HEK293 (cell line): ENCODE measurements around the gene PDLIM1.

Experiments used
- CTCF ChIA-PET: fragments of 350-600 bp; formaldehyde crosslinking; extraction: SDS; loops from one replicate; lab custom pipeline; 2021; ENCODE audit warnings: antibody characterized with exemption; lab: Yijun Ruan, JAX
- POLR2A ChIA-PET: fragments of 300-600 bp; formaldehyde crosslinking; extraction: SDS; loops from one replicate; lab custom pipeline; 2020; ENCODE audit warnings: antibody characterized with exemption, inconsistent platforms; lab: Yijun Ruan, JAX
- H3K27ac ChIP-seq: fragments of 200-500 bp; sonication (Bioruptor generic); 2 replicates; pipeline ENCODE4 v1.5.1; 2014; ENCODE audit warnings: low read depth, low read length, control low read depth, inconsistent platforms; ENCODE audit errors: extremely low read depth
- H3K36me3 ChIP-seq, 2 experiments: fragments of 200-500 bp in 1 of 2; sonication (Bioruptor generic) in 1 of 2; 1 replicate in 1 of 2; 2 replicates in 1 of 2; pipeline ENCODE4 v1.5.1; 2014 to 2017; ENCODE audit warnings: inconsistent platforms in 2 of 2, low read length in 2 of 2; ENCODE audit not compliant: control insufficient read depth in 2 of 2, insufficient read depth in 1 of 2
- H3K4me1 ChIP-seq: fragments of 200-500 bp; sonication (Bioruptor generic); 2 replicates; pipeline ENCODE4 v1.5.1; 2014; ENCODE audit warnings: mild to moderate bottlenecking, low read length, inconsistent platforms; ENCODE audit not compliant: control insufficient read depth, insufficient read depth
- H3K4me3 ChIP-seq: 2 replicates; pipeline ENCODE4 v1.5.1; 2011; ENCODE audit warnings: low read depth, mild to moderate bottlenecking, control low read depth, low read length, moderate library complexity
- H3K9me3 ChIP-seq: fragments of 200-500 bp; sonication (Bioruptor generic); 2 replicates; pipeline ENCODE4 v1.5.1; 2014; ENCODE audit warnings: low read depth, low read length, inconsistent platforms; ENCODE audit not compliant: control insufficient read depth, insufficient read depth
- FEZF1 ChIP-seq: fragments of 450-650 bp; formaldehyde crosslinking; IDR thresholded peaks from 2 replicates; pipeline ENCODE4 v1.5.1; 2016; ENCODE audit warnings: missing biosample characterization, missing genetic modification characterization
- HOXA7 ChIP-seq: sonication (generic); formaldehyde crosslinking; IDR thresholded peaks from 2 replicates; pipeline ENCODE4 v1.8.1; 2022; ENCODE audit warnings: missing genetic modification reagents, borderline replicate concordance
- PRDM1 ChIP-seq: fragments of 450-650 bp; formaldehyde crosslinking; IDR thresholded peaks from 2 replicates; pipeline ENCODE4; 2016; ENCODE audit warnings: missing biosample characterization, missing genetic modification characterization
- SETDB1 ChIP-seq: IDR thresholded peaks from one replicate; pipeline ENCODE4 v1.6.1; 2017; ENCODE audit warnings: mild to moderate bottlenecking, low read length, moderate library complexity, mixed read lengths; ENCODE audit not compliant: insufficient read length
- SP2 ChIP-seq: fragments of 450-650 bp; formaldehyde crosslinking; IDR thresholded peaks from 2 replicates; pipeline ENCODE4 v1.5.1; 2016; ENCODE audit warnings: missing biosample characterization, missing genetic modification characterization
- ZEB2 ChIP-seq: fragments of 450-650 bp; formaldehyde crosslinking; IDR thresholded peaks from 2 replicates; pipeline ENCODE4 v1.5.1; 2016; ENCODE audit warnings: missing biosample characterization, missing genetic modification characterization
- ZNF133 ChIP-seq: fragments of 450-650 bp; formaldehyde crosslinking; IDR thresholded peaks from 2 replicates; pipeline ENCODE4 v1.5.1; 2016; ENCODE audit warnings: missing biosample characterization, missing genetic modification characterization
- ZNF157 ChIP-seq: fragments of 450-650 bp; formaldehyde crosslinking; IDR thresholded peaks from 2 replicates; pipeline ENCODE4 v1.5.1; 2016; ENCODE audit warnings: missing biosample characterization, missing genetic modification characterization
- ZNF175 ChIP-seq: fragments of 450-650 bp; formaldehyde crosslinking; IDR thresholded peaks from 2 replicates; pipeline ENCODE4 v1.5.1; 2016; ENCODE audit warnings: missing biosample characterization, missing genetic modification characterization
- ZNF239 ChIP-seq: fragments of 450-650 bp; formaldehyde crosslinking; IDR thresholded peaks from 2 replicates; pipeline ENCODE4 v1.5.1; 2016; ENCODE audit warnings: missing biosample characterization, missing genetic modification characterization
- ZNF311 ChIP-seq: fragments of 450-650 bp; formaldehyde crosslinking; IDR thresholded peaks from 2 replicates; pipeline ENCODE4 v1.5.1; 2017; ENCODE audit warnings: missing biosample characterization, missing genetic modification characterization, borderline replicate concordance
- ZNF621 ChIP-seq: fragments of 450-650 bp; formaldehyde crosslinking; IDR thresholded peaks from 2 replicates; pipeline ENCODE4 v1.5.1; 2017; ENCODE audit warnings: missing biosample characterization, missing genetic modification characterization
- ZNF654 ChIP-seq: fragments of 450-650 bp; formaldehyde crosslinking; IDR thresholded peaks from 2 replicates; pipeline ENCODE4 v1.5.1; 2016; ENCODE audit warnings: low read depth, missing biosample characterization, missing genetic modification characterization
- ZNF843 ChIP-seq: fragments of 450-650 bp; formaldehyde crosslinking; IDR thresholded peaks from 2 replicates; pipeline ENCODE4 v1.5.1; 2016; ENCODE audit warnings: missing biosample characterization, missing genetic modification characterization
- ZSCAN16 ChIP-seq: fragments of 450-650 bp; formaldehyde crosslinking; IDR thresholded peaks from 2 replicates; pipeline ENCODE4 v1.5.1; 2016; ENCODE audit warnings: missing biosample characterization, missing genetic modification characterization
- ZXDB ChIP-seq: fragments of 450-650 bp; formaldehyde crosslinking; IDR thresholded peaks from 2 replicates; pipeline ENCODE4 v1.5.1; 2016; ENCODE audit warnings: missing biosample characterization, missing genetic modification characterization
- TF ChIP-seq, protein P1 (sequence below): fragments of 450-650 bp; formaldehyde crosslinking; IDR thresholded peaks from 2 replicates; pipeline ENCODE4 v1.5.1; 2016; ENCODE audit warnings: missing biosample characterization, missing genetic modification characterization
- TF ChIP-seq, protein P2 (sequence below): fragments of 450-650 bp; formaldehyde crosslinking; IDR thresholded peaks from 2 replicates; pipeline ENCODE4 v1.5.1; 2016; ENCODE audit warnings: missing biosample characterization, missing genetic modification characterization
- TF ChIP-seq, protein P3 (sequence below): fragments of 450-650 bp; IDR thresholded peaks from 2 replicates; pipeline ENCODE4 v1.5.1; 2018; ENCODE audit warnings: missing biosample characterization, mild to moderate bottlenecking, missing genetic modification characterization
- TF ChIP-seq, protein P4 (sequence below): fragments of 450-650 bp; formaldehyde crosslinking; IDR thresholded peaks from 2 replicates; pipeline ENCODE4 v1.5.1; 2016; ENCODE audit warnings: missing biosample characterization, missing genetic modification characterization
- TF ChIP-seq, protein P5 (sequence below): fragments of 450-650 bp; formaldehyde crosslinking; IDR thresholded peaks from 2 replicates; pipeline ENCODE4 v1.5.1; 2016; ENCODE audit warnings: missing biosample characterization, missing genetic modification characterization
- TF ChIP-seq, protein P6 (sequence below): fragments of 450-650 bp; formaldehyde crosslinking; conservative IDR thresholded peaks from 2 replicates; pipeline ENCODE4 v1.5.1; 2016; ENCODE audit warnings: low read depth, missing biosample characterization, missing genetic modification characterization

PDLIM1 gene

DNA sequence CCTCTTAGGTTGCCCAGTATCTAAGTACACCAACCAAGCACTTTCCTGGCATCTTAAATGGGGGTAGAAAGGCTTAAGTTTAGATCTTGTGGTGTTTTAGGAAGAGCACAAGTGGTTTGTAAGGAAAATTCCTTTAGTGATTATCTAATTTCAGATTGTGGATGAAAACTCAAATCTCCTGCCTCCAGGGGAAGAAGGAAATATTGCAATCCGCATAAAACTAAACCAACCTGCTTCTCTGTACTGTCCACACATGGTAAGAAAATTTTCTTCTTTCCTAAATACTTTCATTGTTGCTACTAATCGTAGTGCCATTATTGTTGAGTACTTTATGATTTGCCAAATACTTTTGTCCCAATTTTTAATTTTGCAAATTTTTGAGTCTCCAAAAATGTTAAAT is 65.7 kb downstream of the PDLIM1 start:
- ChIA-PET CTCF (no interaction called here), POLR2A (no interaction called here)
- Histone ChIP-seq H3K27ac (no peak overlapping the region), H3K9me3 (no peaks in the 10 kb centered on the region), H3K4me3 (no peak overlapping the region), H3K36me3 (no peaks in the 10 kb centered on the region), H3K4me1 (no peaks in the 10 kb centered on the region)
- TF ChIP-seq, protein P1, sequence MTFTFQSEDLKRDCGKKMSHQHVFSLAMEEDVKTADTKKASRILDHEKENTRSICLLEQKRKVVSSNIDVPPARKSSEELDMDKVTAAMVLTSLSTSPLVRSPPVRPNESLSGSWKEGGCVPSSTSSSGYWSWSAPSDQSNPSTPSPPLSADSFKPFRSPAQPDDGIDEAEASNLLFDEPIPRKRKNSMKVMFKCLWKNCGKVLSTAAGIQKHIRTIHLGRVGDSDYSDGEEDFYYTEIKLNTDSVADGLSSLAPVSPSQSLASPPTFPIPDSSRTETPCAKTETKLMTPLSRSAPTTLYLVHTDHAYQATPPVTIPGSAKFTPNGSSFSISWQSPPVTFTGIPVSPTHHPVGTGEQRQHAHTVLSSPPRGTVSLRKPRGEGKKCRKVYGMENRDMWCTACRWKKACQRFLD = no peak
- TF ChIP-seq SP2 (tag by site-specific recombination) (no peak), ZEB2 (tag by site-specific recombination) (no peak), ZNF175 (tag by site-specific recombination) (no peak), ZNF157 (no peak), HOXA7 (no peak), SETDB1 (no peak), ZXDB (tag by site-specific recombination) (no peak), ZNF843 (tag by site-specific recombination) (no peak), ZSCAN16 (tag by site-specific recombination) (no peak), ZNF311 (tag by site-specific recombination) (no peak), ZNF239 (tag by site-specific recombination) (no peak), FEZF1 (tag by site-specific recombination) (no peak)
- TF ChIP-seq, protein P2, sequence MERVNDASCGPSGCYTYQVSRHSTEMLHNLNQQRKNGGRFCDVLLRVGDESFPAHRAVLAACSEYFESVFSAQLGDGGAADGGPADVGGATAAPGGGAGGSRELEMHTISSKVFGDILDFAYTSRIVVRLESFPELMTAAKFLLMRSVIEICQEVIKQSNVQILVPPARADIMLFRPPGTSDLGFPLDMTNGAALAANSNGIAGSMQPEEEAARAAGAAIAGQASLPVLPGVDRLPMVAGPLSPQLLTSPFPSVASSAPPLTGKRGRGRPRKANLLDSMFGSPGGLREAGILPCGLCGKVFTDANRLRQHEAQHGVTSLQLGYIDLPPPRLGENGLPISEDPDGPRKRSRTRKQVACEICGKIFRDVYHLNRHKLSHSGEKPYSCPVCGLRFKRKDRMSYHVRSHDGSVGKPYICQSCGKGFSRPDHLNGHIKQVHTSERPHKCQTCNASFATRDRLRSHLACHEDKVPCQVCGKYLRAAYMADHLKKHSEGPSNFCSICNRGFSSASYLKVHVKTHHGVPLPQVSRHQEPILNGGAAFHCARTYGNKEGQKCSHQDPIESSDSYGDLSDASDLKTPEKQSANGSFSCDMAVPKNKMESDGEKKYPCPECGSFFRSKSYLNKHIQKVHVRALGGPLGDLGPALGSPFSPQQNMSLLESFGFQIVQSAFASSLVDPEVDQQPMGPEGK = no peak
- TF ChIP-seq, protein P3, sequence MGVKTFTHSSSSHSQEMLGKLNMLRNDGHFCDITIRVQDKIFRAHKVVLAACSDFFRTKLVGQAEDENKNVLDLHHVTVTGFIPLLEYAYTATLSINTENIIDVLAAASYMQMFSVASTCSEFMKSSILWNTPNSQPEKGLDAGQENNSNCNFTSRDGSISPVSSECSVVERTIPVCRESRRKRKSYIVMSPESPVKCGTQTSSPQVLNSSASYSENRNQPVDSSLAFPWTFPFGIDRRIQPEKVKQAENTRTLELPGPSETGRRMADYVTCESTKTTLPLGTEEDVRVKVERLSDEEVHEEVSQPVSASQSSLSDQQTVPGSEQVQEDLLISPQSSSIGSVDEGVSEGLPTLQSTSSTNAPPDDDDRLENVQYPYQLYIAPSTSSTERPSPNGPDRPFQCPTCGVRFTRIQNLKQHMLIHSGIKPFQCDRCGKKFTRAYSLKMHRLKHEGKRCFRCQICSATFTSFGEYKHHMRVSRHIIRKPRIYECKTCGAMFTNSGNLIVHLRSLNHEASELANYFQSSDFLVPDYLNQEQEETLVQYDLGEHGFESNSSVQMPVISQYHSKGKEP (tag by site-specific recombination) = no peak
- TF ChIP-seq, protein P4, sequence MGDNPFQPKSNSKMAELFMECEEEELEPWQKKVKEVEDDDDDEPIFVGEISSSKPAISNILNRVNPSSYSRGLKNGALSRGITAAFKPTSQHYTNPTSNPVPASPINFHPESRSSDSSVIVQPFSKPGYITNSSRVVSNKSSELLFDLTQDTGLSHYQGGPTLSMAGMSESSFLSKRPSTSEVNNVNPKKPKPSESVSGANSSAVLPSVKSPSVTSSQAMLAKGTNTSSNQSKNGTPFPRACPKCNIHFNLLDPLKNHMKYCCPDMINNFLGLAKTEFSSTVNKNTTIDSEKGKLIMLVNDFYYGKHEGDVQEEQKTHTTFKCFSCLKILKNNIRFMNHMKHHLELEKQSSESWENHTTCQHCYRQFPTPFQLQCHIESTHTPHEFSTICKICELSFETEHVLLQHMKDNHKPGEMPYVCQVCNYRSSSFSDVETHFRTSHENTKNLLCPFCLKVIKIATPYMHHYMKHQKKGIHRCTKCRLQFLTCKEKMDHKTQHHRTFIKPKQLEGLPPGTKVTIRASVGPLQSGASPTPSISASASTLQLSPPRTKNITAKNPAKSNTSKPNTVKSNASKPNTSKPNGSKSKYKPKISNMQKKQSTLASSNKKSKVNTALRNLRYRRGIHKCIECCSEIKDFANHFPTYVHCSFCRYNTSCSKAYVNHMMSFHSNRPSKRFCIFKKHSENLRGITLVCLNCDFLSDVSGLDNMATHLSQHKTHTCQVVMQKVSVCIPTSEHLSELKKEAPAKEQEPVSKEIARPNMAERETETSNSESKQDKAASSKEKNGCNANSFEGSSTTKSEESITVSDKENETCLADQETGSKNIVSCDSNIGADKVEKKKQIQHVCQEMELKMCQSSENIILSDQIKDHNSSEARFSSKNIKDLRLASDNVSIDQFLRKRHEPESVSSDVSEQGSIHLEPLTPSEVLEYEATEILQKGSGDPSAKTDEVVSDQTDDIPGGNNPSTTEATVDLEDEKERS = no peak

DNA sequence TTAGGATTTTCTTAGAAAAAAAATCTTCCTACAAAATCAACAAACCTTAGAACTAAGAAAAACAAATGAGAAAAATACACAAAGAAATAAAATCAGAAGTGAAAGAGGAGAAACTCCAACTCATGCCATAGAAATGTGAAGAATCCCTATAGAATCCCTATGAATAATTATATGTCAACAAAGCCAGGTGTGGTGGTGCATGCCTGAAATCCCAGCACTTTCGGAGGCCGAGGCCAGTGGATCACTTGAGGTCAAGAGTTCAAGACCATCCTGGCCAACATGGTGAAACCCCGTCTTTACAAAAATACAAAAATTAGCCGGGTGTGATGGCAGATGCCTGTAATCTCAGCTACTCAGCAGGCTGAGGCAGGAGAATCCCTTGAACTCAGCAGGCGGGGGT is 69.7 kb downstream of the PDLIM1 start:
- no peak overlapping the region for H3K27ac ChIP-seq
- ChIA-PET POLR2A (no interaction called here), CTCF (interaction anchor here (0.7 kb wide), 1 partner anchor 208 kb away, joined by 3 read pairs; no protein-coding TSS in a partner anchor)
- H3K4me1 ChIP-seq = no peaks in the 10 kb centered on the region
- no peaks in the 10 kb centered on the region; a peak in 1 of 3 replicates for H3K36me3 ChIP-seq
- H3K9me3 ChIP-seq = no peaks in the 10 kb centered on the region
- H3K4me3 ChIP-seq = no peak overlapping the region
- TF ChIP-seq, protein P5, sequence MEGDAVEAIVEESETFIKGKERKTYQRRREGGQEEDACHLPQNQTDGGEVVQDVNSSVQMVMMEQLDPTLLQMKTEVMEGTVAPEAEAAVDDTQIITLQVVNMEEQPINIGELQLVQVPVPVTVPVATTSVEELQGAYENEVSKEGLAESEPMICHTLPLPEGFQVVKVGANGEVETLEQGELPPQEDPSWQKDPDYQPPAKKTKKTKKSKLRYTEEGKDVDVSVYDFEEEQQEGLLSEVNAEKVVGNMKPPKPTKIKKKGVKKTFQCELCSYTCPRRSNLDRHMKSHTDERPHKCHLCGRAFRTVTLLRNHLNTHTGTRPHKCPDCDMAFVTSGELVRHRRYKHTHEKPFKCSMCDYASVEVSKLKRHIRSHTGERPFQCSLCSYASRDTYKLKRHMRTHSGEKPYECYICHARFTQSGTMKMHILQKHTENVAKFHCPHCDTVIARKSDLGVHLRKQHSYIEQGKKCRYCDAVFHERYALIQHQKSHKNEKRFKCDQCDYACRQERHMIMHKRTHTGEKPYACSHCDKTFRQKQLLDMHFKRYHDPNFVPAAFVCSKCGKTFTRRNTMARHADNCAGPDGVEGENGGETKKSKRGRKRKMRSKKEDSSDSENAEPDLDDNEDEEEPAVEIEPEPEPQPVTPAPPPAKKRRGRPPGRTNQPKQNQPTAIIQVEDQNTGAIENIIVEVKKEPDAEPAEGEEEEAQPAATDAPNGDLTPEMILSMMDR = no peak
- TF ChIP-seq PRDM1 (tag by site-specific recombination) (no peak), ZEB2 (tag by site-specific recombination) (no peak), ZNF133 (tag by site-specific recombination) (no peak), ZNF621 (tag by site-specific recombination) (no peak), ZNF654 (tag by site-specific recombination) (no peak)
- TF ChIP-seq, protein P6, sequence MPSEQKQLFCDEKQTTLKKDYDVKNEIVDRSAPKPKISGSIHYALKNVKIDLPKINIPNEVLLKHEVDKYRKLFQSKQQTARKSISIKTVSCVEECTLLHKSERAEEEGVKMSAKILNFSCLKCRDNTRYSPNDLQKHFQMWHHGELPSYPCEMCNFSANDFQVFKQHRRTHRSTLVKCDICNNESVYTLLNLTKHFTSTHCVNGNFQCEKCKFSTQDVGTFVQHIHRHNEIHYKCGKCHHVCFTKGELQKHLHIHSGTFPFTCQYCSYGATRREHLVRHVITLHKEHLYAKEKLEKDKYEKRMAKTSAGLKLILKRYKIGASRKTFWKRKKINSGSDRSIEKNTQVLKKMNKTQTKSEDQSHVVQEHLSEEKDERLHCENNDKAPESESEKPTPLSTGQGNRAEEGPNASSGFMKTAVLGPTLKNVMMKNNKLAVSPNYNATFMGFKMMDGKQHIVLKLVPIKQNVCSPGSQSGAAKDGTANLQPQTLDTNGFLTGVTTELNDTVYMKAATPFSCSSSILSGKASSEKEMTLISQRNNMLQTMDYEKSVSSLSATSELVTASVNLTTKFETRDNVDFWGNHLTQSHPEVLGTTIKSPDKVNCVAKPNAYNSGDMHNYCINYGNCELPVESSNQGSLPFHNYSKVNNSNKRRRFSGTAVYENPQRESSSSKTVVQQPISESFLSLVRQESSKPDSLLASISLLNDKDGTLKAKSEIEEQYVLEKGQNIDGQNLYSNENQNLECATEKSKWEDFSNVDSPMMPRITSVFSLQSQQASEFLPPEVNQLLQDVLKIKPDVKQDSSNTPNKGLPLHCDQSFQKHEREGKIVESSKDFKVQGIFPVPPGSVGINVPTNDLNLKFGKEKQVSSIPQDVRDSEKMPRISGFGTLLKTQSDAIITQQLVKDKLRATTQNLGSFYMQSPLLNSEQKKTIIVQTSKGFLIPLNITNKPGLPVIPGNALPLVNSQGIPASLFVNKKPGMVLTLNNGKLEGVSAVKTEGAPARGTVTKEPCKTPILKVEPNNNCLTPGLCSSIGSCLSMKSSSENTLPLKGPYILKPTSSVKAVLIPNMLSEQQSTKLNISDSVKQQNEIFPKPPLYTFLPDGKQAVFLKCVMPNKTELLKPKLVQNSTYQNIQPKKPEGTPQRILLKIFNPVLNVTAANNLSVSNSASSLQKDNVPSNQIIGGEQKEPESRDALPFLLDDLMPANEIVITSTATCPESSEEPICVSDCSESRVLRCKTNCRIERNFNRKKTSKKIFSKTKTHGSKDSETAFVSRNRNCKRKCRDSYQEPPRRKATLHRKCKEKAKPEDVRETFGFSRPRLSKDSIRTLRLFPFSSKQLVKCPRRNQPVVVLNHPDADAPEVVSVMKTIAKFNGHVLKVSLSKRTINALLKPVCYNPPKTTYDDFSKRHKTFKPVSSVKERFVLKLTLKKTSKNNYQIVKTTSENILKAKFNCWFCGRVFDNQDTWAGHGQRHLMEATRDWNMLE (tag by site-specific recombination) = no peak
